Activated CD4-positive, alpha-beta T cell treated with anti-CD3 and anti-CD28 coated beads, Interleukin-2, amount 50 U/mL, for 1 hour (primary cell): Measurements from ENCODE around the gene ZNF597.

Experiments used
- DNase-seq: peaks from one replicate; pipeline ENCODE4 v3.0.0-alpha.2; 2020

ZNF597 gene

GRCh38 chr16:3443108-3444031 is at the start of gene ZNF597, which contains the start of gene NAA60:
TSS of gene ZNF597 (minus strand) at chr16:3443504. CDS start at chr16:3443153, 351 bp downstream.
TSS of gene NAA60 (plus strand) at chr16:3443680. CDS start at chr16:3476228, 32,548 bp downstream.
- DNase-seq, result peak; percentile 67

- DNase-seq, result no peak
Observed at GRCh38 chr16:3492356-3492755, 49.1 kb upstream of the ZNF597 start.

GRCh38 chr16:3490911-3491629 is 47.8 kb upstream of the ZNF597 start:
- DNase-seq, result no peak

- no peak for DNase-seq
Observed at GRCh38 chr16:3488801-3489200, 45.5 kb upstream of the ZNF597 start.

- DNase-seq, result no peak
Observed at GRCh38 chr16:3487521-3488410, 44.5 kb upstream of the ZNF597 start.

GRCh38 chr16:3486506-3487215 is 43.4 kb upstream of the ZNF597 start:
- no peak for DNase-seq

GRCh38 chr16:3485821-3486505 is 42.7 kb upstream of the ZNF597 start:
- no peak for DNase-seq

- DNase-seq, result no peak
Observed at GRCh38 chr16:3485097-3485745, 41.9 kb upstream of the ZNF597 start.

GRCh38 chr16:3484318-3485096 is 41.2 kb upstream of the ZNF597 start:
- no peak for DNase-seq

GRCh38 chr16:3482659-3483241 is 39.4 kb upstream of the ZNF597 start:
- DNase-seq, result no peak

GRCh38 chr16:3481696-3482658 is 38.7 kb upstream of the ZNF597 start:
- DNase-seq, result no peak

- DNase-seq, result no peak
Observed at GRCh38 chr16:3480901-3481695, 37.8 kb upstream of the ZNF597 start.

- DNase-seq, result no peak
Observed at GRCh38 chr16:3479654-3480216, 36.4 kb upstream of the ZNF597 start.

GRCh38 chr16:3478242-3478925 is 35.1 kb upstream of the ZNF597 start:
- no peak for DNase-seq

- no peak for DNase-seq
Observed at GRCh38 chr16:3476409-3476808, 33.1 kb upstream of the ZNF597 start.

GRCh38 chr16:3475604-3476375 is 32.5 kb upstream of the ZNF597 start:
- no peak for DNase-seq
